CD14-positive monocyte (primary cell): Measurements from ENCODE around the gene MAP3K13. TPM values are rescaled to one million over a fixed set of nuclear protein-coding genes. Genes with fewer than 3 reads are reported as not detected.
A peak's percentile ranks its signal among the peaks of the same experiment; 100 is the strongest.

Source experiments
- DNase-seq, 3 donors: peaks; one replicate each; pipeline ENCODE4 v3.0.0-alpha.2; 2011 to 2022
- H2AFZ ChIP-seq: 2 replicates; pipeline ENCODE4 v1.6.0; 2012; ENCODE audit warnings: mild to moderate bottlenecking, low read depth, low read length, inconsistent platforms; ENCODE audit not compliant: insufficient read depth, poor library complexity, severe bottlenecking
- H3K27ac ChIP-seq, 2 donors: 1 replicate in 1 of 2; 2 replicates in 1 of 2; pipeline ENCODE4 v1.5.1; 2012 to 2013; ENCODE audit warnings: low read length in 2 of 2, control low read depth in 1 of 2, inconsistent platforms in 1 of 2, low read depth in 1 of 2, mild to moderate bottlenecking in 1 of 2
- H3K27me3 ChIP-seq, 2 donors: one replicate each; pipeline versions ENCODE4 v1.6.0 to v1.6.1; 2011 to 2013; ENCODE audit warnings: low read length in 2 of 2; ENCODE audit not compliant: control insufficient read depth in 2 of 2, insufficient read depth in 2 of 2
- H3K36me3 ChIP-seq, 2 donors: replicated peaks in 1 of 2; 1 replicate in 1 of 2; 2 replicates in 1 of 2; pipeline versions ENCODE4 v1.5.1 to v1.6.1; 2012 to 2013; ENCODE audit warnings: low read length in 2 of 2, control low read depth in 1 of 2, inconsistent platforms in 1 of 2, mild to moderate bottlenecking in 1 of 2; ENCODE audit not compliant: insufficient read depth in 2 of 2, control insufficient read depth in 1 of 2
- H3K4me1 ChIP-seq, 2 donors: 1 replicate in 1 of 2; 2 replicates in 1 of 2; pipeline versions ENCODE4 v1.5.1 to v1.6.1; 2012 to 2013; ENCODE audit warnings: low read length in 2 of 2, control low read depth in 1 of 2, inconsistent platforms in 1 of 2, mild to moderate bottlenecking in 1 of 2, moderate library complexity in 1 of 2; ENCODE audit not compliant: insufficient read depth in 2 of 2, control insufficient read depth in 1 of 2
- H3K4me2 ChIP-seq: replicated peaks from 2 replicates; pipeline ENCODE3; 2012; ENCODE audit warnings: low read length, moderate library complexity, mild to moderate bottlenecking; ENCODE audit not compliant: poor library complexity, severe bottlenecking; ENCODE audit errors: extremely low read depth
- H3K4me3 ChIP-seq, 3 experiments: fragments of 200-600 bp in 1 of 3; sonication (generic) in 1 of 3; replicated peaks in 1 of 3; 1 replicate in 2 of 3; 2 replicates in 1 of 3; pipeline ENCODE4 v1.5.1; 2011 to 2013; ENCODE audit warnings: low read length in 3 of 3, mild to moderate bottlenecking in 3 of 3, control low read depth in 2 of 3, low read depth in 2 of 3, inconsistent platforms in 1 of 3, moderate library complexity in 1 of 3
- H3K79me2 ChIP-seq: 2 replicates; pipeline ENCODE4 v1.6.0; 2012; ENCODE audit warnings: mild to moderate bottlenecking, control low read depth, inconsistent platforms, low read length, moderate library complexity; ENCODE audit not compliant: insufficient read depth
- H3K9ac ChIP-seq: 2 replicates; pipeline ENCODE4 v1.6.0; 2017; ENCODE audit warnings: low read length, mild to moderate bottlenecking; ENCODE audit not compliant: insufficient read depth, poor library complexity, severe bottlenecking
- H3K9me3 ChIP-seq, 2 donors: replicated peaks in 1 of 2; 1 replicate in 1 of 2; 2 replicates in 1 of 2; pipeline versions ENCODE4 v1.5.1 to v1.6.1; 2012 to 2013; ENCODE audit warnings: low read length in 2 of 2, control low read depth in 1 of 2; ENCODE audit not compliant: control insufficient read depth in 1 of 2, insufficient read depth in 1 of 2
- H4K20me1 ChIP-seq: 2 replicates; pipeline ENCODE4 v1.6.0; 2012; ENCODE audit warnings: mild to moderate bottlenecking, low read length, control low read depth, moderate library complexity; ENCODE audit not compliant: insufficient read depth
- H3K27ac Mint-ChIP-seq, 7 donors: one replicate each; pipeline ENCODE4 v1.8.0; 2020; ENCODE audit warnings: mild to moderate bottlenecking in 7 of 7, mixed read lengths in 7 of 7, moderate library complexity in 6 of 7, inconsistent platforms in 2 of 7
- H3K27me3 Mint-ChIP-seq, 3 donors: one replicate each; pipeline ENCODE4 v1.8.0; 2021 to 2022; ENCODE audit warnings: low read depth in 3 of 3, mild to moderate bottlenecking in 3 of 3, mixed read lengths in 3 of 3, moderate library complexity in 3 of 3, inconsistent platforms in 1 of 3
- H3K36me3 Mint-ChIP-seq, 2 donors: one replicate each; pipeline ENCODE4 v1.8.0; 2020; ENCODE audit warnings: mixed read lengths in 2 of 2, inconsistent platforms in 1 of 2, mild to moderate bottlenecking in 1 of 2
- H3K4me1 Mint-ChIP-seq: one replicate; pipeline ENCODE4 v1.8.0; 2020; ENCODE audit warnings: mild to moderate bottlenecking, mixed read lengths
- H3K4me3 Mint-ChIP-seq, 2 donors: one replicate each; pipeline ENCODE4 v1.8.0; 2020; ENCODE audit warnings: mild to moderate bottlenecking in 2 of 2, mixed read lengths in 2 of 2, moderate library complexity in 1 of 2
- H3K9me3 Mint-ChIP-seq, 7 donors: one replicate each; pipeline ENCODE4 v1.8.0; 2020 to 2022; ENCODE audit warnings: mixed read lengths in 7 of 7, mild to moderate bottlenecking in 6 of 7, moderate library complexity in 6 of 7, inconsistent platforms in 2 of 7
- CTCF ChIP-seq: fragments of 200-600 bp; IDR thresholded peaks from one replicate; pipeline ENCODE4 v1.8.0; 2022; ENCODE audit warnings: antibody characterized with exemption, mild to moderate bottlenecking
- WGBS: methylation state at CpG from one replicate; pipeline ENCODE4 v1.1.5; 2013; ENCODE audit warnings: missing lambda C conversion rate; ENCODE audit not compliant: insufficient coverage; 5-methylcytosine and 5-hydroxymethylcytosine counted together
- intact Hi-C, 2 donors: fragments of 100-400 bp; cut with micrococcal nuclease; formaldehyde crosslinking; loops; one replicate each; pipeline versions ENCODE4 v1.15.0 to v1.15.1; 2023
- polyA plus RNA-seq, 3 donors: library from polyadenylated mRNA; depleted of rRNA in 1 of 3; unstranded in 2 of 3; stranded (reverse) in 1 of 3; fragments of 300-500 nt in 2 of 3; fragments of >200 nt in 1 of 3; fragmentation: Illumina TruSeq in 2 of 3; gene quantifications; 1 replicate in 2 of 3; 2 replicates in 1 of 3; pipeline ENCODE4 v1.2.3, GENCODE V29; 2012 to 2021

The MAP3K13 gene
- polyA plus RNA-seq, 3 donors: 5.0 to 34.2 (median 30.9) TPM

GRCh38 chr3:185457376-185457775 is 94.4 kb downstream of the MAP3K13 start:
- Histone ChIP-seq H3K27ac (no peak overlapping the region), H4K20me1 (no peaks in the 10 kb centered on the region), H3K9ac (no peak overlapping the region), H3K79me2 (no peaks in the 10 kb centered on the region), H3K36me3 (no peaks in the 10 kb centered on the region), H3K9me3 (no peaks in the 10 kb centered on the region), H3K4me2 (no peak overlapping the region), H3K4me3 (no peak overlapping the region), H3K4me1 (peaks cover 4 to 14% of the 10 kb centered on the region in 2 donors), H3K27me3 (no peaks in the 10 kb centered on the region), H2AFZ (no peak overlapping the region)
- no peak overlapping the region for H3K4me3 Mint-ChIP-seq
- no peak for TF ChIP-seq CTCF
- DNase-seq: no peak
- no peaks in the 10 kb centered on the region for H3K36me3 Mint-ChIP-seq
- H3K27ac Mint-ChIP-seq: peak overlapping the region in 1 of 7 donors; percentile 59
- WGBS: no CpG with 5 or more reads among the region's 2 CpGs
- peaks cover 0 to 3% (median 2%) of the 10 kb centered on the region in 3 donors for H3K27me3 Mint-ChIP-seq
- peaks cover 22% of the 10 kb centered on the region for H3K4me1 Mint-ChIP-seq
- H3K9me3 Mint-ChIP-seq: peaks cover 0 to 4% (median 0%) of the 10 kb centered on the region in 7 donors
- intact Hi-C loops: no loop called here

DNA sequence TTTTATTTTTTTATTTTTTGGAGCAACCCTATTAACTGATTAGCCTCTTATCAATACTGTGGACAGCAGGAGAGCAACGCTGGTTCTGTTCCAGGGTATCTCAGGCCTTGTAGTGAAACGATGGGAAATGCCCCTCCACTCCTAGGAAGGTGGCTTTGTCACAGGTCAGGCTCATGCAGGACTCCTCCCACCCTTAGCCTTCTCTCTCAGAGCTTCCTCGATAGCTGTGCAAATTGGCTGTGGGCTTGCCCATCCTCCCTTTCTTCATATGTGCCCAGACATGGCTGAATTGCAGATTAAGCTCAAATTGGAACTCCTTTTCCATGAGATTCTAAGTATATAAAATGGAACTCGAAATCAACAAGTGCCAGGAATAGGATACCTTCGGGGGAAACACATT is 97.4 kb downstream of the MAP3K13 start:
- Histone ChIP-seq H3K4me1 (peaks cover 4 to 14% of the 10 kb centered on the region in 2 donors), H3K79me2 (no peaks in the 10 kb centered on the region), H3K9me3 (no peaks in the 10 kb centered on the region), H3K4me2 (no peak overlapping the region), H3K27ac (no peak overlapping the region), H2AFZ (no peak overlapping the region), H3K36me3 (no peaks in the 10 kb centered on the region), H3K27me3 (no peaks in the 10 kb centered on the region), H3K9ac (no peak overlapping the region), H3K4me3 (no peak overlapping the region), H4K20me1 (no peaks in the 10 kb centered on the region)
- H3K36me3 Mint-ChIP-seq: no peaks in the 10 kb centered on the region
- no peak overlapping the region for H3K4me3 Mint-ChIP-seq
- intact Hi-C loops: no loop called here
- WGBS: 86% methylated on average over 4 of the region's 5 CpGs
- peaks cover 0 to 2% (median 1%) of the 10 kb centered on the region in 3 donors for H3K27me3 Mint-ChIP-seq
- no peak for DNase-seq
- peaks cover 22% of the 10 kb centered on the region for H3K4me1 Mint-ChIP-seq
- no peak for TF ChIP-seq CTCF
- H3K9me3 Mint-ChIP-seq: peaks cover 0 to 4% (median 0%) of the 10 kb centered on the region in 7 donors
- no peak overlapping the region for H3K27ac Mint-ChIP-seq
